Adipocyte (in vitro differentiated cells): ENCODE results near the gene ADAMTS15.

Source experiments
- DNase-seq: peaks from one replicate; pipeline ENCODE4 v3.0.0-alpha.2; 2015; ENCODE audit warnings: low read depth
- H3K27me3 ChIP-seq: replicated peaks from 2 replicates; pipeline ENCODE4 v1.7.0; 2013; ENCODE audit warnings: mild to moderate bottlenecking, low read length, moderate library complexity; ENCODE audit not compliant: control insufficient read depth, insufficient read depth
- H3K36me3 ChIP-seq: 2 replicates; pipeline ENCODE4 v1.7.0; 2013; ENCODE audit warnings: low read length, mild to moderate bottlenecking, moderate library complexity; ENCODE audit not compliant: control insufficient read depth, insufficient read depth, severe bottlenecking
- H3K4me1 ChIP-seq: 2 replicates; pipeline ENCODE4 v1.7.0; 2013; ENCODE audit warnings: mild to moderate bottlenecking, low read length, moderate library complexity; ENCODE audit not compliant: control insufficient read depth, insufficient read depth
- H3K4me3 ChIP-seq: 2 replicates; pipeline ENCODE4 v1.7.0; 2013; ENCODE audit warnings: mild to moderate bottlenecking, low read length, moderate library complexity
- H3K9ac ChIP-seq: 2 replicates; pipeline ENCODE4 v1.7.0; 2013; ENCODE audit warnings: mild to moderate bottlenecking, low read length, moderate library complexity
- H3K9me3 ChIP-seq: 2 replicates; pipeline ENCODE4 v1.7.0; 2013; ENCODE audit warnings: mild to moderate bottlenecking, low read length, moderate library complexity; ENCODE audit not compliant: control insufficient read depth

ADAMTS15 gene

DNA sequence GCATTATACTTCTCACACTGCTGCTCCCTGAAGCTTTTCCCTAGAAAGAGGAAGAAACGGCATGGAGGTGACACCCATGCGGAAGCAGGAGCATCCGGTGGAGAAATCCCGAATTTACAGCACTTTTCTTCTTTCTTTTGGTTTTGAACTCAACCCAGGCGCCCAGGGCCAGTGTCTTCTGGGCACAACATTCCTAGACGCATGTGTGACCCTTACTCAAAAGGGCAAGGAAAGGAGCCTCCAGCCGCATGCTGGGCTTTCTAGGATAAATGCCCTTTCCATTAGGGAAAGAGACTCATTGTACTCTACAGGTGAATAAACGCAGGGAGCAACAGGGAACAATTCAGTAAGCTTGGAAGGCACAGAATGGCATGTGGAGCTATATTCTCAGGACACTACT is 39.5 kb upstream of the ADAMTS15 start:
- H3K27me3 ChIP-seq, result no peaks in the 10 kb centered on the region
- DNase-seq, result no peak
- H3K36me3 ChIP-seq, result no peaks in the 10 kb centered on the region
- H3K4me3 ChIP-seq, result no peak overlapping the region
- no peak overlapping the region for H3K9ac ChIP-seq
- H3K9me3 ChIP-seq, result no peaks in the 10 kb centered on the region
- H3K4me1 ChIP-seq, result peaks cover 21% of the 10 kb centered on the region

DNA sequence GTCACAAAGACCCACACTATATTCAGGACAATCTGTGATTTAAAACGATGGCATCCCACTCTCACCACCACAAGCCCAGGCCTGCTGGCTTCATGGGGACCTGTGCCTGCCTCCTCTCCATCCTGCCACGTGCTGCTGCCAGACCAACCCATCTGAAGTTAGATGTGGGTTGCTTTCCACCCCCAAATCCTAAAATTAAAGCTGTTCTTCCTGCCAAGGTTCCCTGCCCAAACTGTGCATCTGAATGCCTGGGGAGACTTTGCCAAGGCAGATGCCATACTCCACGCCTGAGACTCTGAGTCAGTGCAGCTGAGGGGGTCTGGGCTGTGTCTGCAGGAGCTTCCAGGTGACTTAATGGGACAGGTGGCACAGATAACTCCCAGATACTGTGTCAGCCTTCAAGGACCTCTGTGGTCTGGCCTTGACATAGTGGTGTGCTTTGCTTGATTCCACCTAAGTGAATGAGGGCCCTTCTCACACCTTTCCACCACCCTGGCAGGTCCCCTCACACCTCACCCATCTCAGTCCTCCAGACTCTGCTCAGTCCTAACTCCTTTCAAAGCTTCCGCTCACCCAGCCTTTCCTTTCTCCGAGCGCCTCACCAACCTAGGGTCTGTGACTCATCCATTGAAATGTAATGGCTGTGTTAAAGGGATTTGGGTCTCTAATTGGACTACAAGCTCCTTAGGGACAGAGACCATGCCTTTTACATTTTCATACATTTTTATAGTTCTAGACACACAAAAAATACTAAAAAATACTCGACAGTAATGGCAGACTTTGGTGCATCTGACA is 38.7 kb upstream of the ADAMTS15 start:
- Histone ChIP-seq H3K4me3 (no peak overlapping the region), H3K4me1 (peaks cover 20% of the 10 kb centered on the region), H3K27me3 (no peaks in the 10 kb centered on the region), H3K36me3 (no peaks in the 10 kb centered on the region), H3K9me3 (no peaks in the 10 kb centered on the region), H3K9ac (no peak overlapping the region)
- DNase-seq, result no peak

DNA sequence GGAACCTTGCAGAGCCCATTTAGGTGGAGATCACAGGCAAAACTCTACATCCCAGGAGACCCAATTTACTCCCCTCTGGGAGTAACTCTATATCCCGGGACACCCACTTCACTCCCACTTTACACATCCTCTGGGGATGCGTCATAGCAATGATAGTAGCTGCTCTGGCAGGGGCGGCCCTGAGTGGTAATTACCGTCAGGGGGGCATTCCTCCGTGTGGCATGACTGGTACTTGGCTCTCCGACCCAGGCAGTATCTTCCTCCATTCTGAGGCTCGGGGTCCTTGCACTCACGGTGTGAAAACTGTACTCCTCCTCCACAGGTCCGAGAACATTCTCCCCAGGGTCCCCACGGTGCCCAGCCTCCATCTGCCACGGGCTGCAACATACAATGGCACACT is 37.2 kb upstream of the ADAMTS15 start:
- no peak for DNase-seq
- Histone ChIP-seq H3K27me3 (no peaks in the 10 kb centered on the region), H3K36me3 (no peaks in the 10 kb centered on the region), H3K9ac (no peak overlapping the region), H3K9me3 (no peaks in the 10 kb centered on the region), H3K4me1 (peaks cover 20% of the 10 kb centered on the region), H3K4me3 (no peak overlapping the region)

DNA sequence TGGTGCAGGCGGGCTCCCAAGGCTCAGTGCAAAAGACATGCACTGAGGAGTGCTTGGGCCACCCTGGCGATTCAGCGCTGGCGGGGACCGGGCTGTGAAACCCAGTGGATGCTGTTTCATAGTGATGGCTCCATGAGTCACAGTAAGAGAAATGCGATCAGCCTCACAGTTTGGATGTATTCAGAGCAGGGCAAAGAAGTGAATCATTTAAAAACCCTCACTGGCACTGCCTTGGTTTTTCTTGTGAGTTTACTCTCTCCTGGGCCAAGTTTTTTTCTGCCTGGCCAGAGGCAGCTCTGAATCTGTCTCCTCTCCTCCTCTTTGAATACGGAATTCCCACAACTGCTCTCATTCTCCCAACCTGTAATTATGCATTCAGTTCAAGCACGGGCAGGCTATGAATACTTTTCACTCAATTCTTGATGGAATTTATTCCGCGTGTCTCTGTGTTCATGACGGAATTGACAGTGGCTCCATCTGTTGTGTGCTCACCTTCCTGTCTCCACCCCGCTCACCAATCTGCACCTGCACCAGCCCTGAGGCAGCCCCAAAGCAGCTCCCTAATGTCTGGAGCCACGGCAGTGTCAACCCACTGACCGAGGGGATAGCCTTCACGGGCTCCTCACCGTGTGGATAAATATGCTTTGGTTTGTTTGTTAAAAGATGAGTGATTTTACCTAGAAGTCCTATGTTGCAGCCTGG is 34.9 kb upstream of the ADAMTS15 start:
- Histone ChIP-seq H3K4me1 (peaks cover 9% of the 10 kb centered on the region), H3K36me3 (no peaks in the 10 kb centered on the region), H3K4me3 (no peak overlapping the region), H3K9me3 (no peaks in the 10 kb centered on the region), H3K9ac (no peak overlapping the region), H3K27me3 (no peaks in the 10 kb centered on the region)
- peak; percentile 85 for DNase-seq

DNA sequence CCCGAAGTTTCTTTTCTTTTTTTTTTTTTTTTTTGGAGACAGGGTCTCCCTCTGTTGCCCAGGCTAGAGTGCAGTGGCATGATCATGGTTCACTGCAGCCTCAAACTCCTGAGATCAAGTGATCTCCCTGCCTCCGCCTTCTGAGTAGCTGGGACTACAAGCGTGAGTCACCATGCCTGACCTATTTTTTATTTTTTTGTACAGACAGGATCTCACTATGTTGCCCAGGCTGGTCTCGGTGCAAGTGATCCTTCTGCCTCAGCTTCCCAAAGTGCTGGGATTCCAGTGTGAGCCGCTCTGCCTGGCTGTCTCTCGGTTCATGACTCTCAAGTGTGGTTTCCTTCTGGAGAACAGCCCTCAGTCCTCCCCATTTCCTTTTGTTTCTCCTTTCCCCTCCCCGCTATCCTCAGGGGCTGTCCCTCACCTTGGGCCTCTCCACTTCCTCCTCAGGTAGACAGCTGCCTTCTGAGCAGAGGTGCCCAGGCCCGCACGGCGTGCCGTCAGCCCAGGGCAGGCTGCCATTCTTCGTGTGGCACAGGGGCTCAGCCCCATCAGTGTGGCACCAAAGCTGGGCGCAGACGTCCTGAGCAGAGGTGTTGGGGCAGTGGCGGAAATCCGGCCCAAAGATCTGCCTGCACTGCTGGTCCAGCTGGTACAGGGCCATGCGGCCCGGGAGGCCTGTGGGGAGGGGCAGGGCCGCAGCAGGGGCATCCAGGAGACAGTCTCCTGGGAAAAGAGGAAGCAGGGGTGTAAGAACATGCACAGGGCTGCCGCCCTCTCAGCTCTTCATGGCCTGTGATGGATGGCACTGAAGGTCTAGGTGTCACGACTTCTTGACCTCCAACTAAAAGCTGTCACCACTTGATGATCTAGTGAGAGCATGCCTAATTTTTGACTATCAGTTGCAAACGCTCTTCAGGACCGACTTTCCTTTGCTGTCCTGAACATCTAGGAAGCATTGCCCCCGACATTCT is 34.1 kb upstream of the ADAMTS15 start:
- Histone ChIP-seq H3K9me3 (no peaks in the 10 kb centered on the region), H3K27me3 (no peaks in the 10 kb centered on the region), H3K4me3 (no peak overlapping the region), H3K4me1 (peaks cover 8% of the 10 kb centered on the region), H3K9ac (no peak overlapping the region), H3K36me3 (no peaks in the 10 kb centered on the region)
- no peak for DNase-seq

DNA sequence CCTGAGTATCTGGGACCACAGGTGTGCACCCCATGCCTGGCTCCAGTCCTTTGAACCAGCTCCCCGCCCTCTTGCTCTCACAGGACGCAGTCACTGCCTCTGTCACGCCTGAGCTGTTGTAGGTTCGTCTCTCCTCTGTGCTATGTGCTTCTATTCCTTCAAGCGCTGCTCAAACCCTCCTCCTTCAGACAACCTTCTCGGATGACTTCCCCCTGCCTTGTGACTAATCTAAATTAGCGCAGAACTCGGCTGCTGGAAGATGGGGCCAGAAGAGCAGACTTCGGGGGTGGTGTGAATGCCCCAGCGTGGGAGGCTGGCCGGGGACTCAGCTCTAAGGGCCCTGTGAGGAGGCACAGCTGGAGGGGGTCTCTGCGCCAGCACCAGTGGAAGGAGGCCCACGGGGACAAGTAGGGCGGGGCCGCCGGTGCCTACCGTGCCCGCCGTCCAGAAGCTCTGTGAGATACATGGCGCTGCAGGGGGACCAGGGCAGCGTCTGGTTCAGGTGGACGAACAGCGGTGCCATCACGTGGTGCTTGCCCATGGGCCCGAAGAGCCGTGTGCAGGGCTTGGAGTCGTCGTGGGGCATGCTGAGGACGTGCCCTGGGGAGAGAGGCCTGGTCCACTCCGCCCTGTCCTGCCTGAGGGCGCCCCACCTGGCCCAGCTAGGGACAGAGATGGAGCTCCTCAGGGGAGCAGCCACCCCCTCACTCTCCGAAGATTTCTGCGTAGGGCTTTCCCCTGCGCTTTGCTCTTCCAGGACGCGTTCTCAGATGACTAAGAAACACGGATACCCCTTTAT is 32.5 kb upstream of the ADAMTS15 start:
- Histone ChIP-seq H3K9me3 (no peaks in the 10 kb centered on the region), H3K9ac (no peak overlapping the region), H3K36me3 (no peaks in the 10 kb centered on the region), H3K4me1 (peaks cover 8% of the 10 kb centered on the region), H3K27me3 (no peaks in the 10 kb centered on the region), H3K4me3 (no peak overlapping the region)
- no peak for DNase-seq

DNA sequence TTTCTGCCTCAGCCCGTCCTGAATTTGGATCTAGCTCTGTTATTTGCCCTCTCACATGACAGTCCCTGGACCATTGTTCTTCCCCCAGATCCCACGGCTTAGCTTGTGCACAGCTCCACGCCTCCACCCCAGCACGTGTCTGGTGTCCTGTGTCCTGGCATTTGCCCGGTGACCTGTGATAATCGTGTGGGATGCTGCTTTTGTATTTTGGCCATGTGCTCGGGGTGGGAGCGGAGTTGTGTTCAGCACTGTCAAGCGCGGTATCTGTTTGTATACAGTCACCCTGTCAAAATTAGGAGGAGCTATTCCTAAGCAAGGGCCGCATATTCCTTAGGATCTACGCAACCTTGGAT is 31.9 kb upstream of the ADAMTS15 start:
- Histone ChIP-seq H3K36me3 (no peaks in the 10 kb centered on the region), H3K4me1 (peaks cover 8% of the 10 kb centered on the region), H3K9ac (no peak overlapping the region), H3K4me3 (no peak overlapping the region), H3K9me3 (no peaks in the 10 kb centered on the region), H3K27me3 (no peaks in the 10 kb centered on the region)
- no peak for DNase-seq

DNA sequence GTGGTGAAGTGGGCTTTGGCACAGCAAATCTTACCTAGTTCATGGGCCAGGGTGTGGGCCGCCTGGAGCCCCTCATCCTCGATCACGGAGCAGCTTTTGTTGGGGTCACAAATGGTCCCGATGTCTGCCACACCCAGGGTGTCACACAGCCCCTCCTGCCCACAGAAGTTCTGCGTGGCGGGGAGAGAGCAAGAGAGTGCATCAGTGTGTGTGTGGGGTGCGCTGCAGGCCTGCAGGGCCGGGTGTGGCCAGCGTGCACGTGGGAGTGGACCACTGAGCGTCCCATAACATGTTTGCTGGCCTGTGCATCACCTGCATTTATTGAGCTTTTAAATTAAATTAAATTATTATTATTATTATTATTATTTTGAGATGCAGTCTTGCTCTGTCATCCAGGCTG is 31.5 kb upstream of the ADAMTS15 start:
- Histone ChIP-seq H3K4me3 (no peak overlapping the region), H3K9ac (no peak overlapping the region), H3K4me1 (peaks cover 8% of the 10 kb centered on the region), H3K36me3 (no peaks in the 10 kb centered on the region), H3K27me3 (no peaks in the 10 kb centered on the region), H3K9me3 (no peaks in the 10 kb centered on the region)
- no peak for DNase-seq

DNA sequence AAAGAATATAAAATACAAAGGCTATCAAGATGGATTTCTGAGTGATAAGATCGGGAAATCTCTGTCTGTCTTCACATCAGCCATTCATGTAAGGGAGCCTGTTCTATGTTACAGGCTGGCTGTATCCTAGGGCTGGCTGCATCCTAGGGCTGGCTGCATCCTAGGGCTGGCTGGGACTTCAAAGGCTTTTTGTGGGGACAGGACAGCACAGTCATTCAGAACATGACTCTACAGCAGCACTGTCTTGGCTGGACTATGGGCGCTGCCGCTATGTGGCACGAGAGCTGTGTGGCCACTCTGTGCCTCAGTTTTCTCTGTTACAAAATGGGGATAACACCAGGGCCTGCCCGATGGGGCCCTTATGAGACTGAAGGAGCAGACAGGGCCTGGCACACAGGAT is 30.2 kb upstream of the ADAMTS15 start:
- Histone ChIP-seq H3K4me1 (peaks cover 6% of the 10 kb centered on the region), H3K4me3 (no peak overlapping the region), H3K9ac (no peak overlapping the region), H3K9me3 (no peaks in the 10 kb centered on the region), H3K27me3 (no peaks in the 10 kb centered on the region), H3K36me3 (no peaks in the 10 kb centered on the region)
- no peak for DNase-seq

DNA sequence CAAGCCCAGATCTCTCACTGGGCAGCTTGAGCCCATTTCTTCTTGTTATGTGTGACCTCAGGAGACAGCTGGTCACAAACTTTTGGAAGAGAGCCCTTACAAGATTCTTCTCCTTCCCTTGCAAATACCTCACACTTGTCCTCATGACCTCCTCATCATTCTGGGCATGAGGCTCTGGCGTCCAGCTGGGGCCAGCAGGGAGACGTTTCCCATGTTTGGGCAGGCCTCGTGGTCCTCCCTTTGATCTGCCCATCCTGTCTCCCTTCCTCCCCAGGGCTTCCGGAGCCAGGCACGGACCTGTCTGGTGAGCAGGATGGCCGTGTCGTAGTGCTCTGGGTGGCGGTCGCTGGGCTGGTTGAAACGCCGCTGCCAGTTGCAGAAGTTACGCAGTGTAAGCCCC is 29.7 kb upstream of the ADAMTS15 start:
- Histone ChIP-seq H3K4me3 (no peak overlapping the region), H3K27me3 (no peaks in the 10 kb centered on the region), H3K9me3 (no peaks in the 10 kb centered on the region), H3K36me3 (no peaks in the 10 kb centered on the region), H3K4me1 (peaks cover 3% of the 10 kb centered on the region), H3K9ac (no peak overlapping the region)
- no peak for DNase-seq
